ENCODE data around the gene LZTFL1. TPM values are rescaled to one million over a fixed set of nuclear protein-coding genes. Genes with fewer than 3 reads are reported as not detected.

LZTFL1 gene
- total and polyA plus RNA-seq, 2 experiments from 2014 or later, result 21.7 to 26.4 TPM

- Histone ChIP-seq H3K4me3 (no peak within 1 kb of the TSS), H3K27me3 (no peaks in the 10 kb centered on the region), H3K9me3 (ENCODE audit: low read depth) (no peaks in the 10 kb centered on the region), H3K36me3 (no peaks in the 10 kb centered on the region), H3K27ac (peak within 1 kb of the TSS; percentile 45), H3K4me1 (ENCODE audit: low read depth) (peaks cover 41% of the 10 kb centered on the region)
- TF ChIP-seq CTCF (IDR thresholded peaks at IDR 0.05; ENCODE audit: low read depth, low read length), result no peak
- DNase-seq (ENCODE audit: low read depth in 1 of 2, low spot score in 1 of 2), result no peak
Observed at GRCh38 chr3:45885979-45886705, 44.2 kb upstream of the LZTFL1 start, which contains the start of gene CCR9. Gene CCR9, plus strand, starts transcription at chr3:45886543. Its CDS starts 8,391 bp downstream, at chr3:45894934.

GRCh38 chr3:45884368-45885201, 42.7 kb upstream of the LZTFL1 start:
- Histone ChIP-seq H3K36me3 (no peaks in the 10 kb centered on the region), H3K4me1 (ENCODE audit: low read depth) (peaks cover 40% of the 10 kb centered on the region), H3K27me3 (no peaks in the 10 kb centered on the region), H3K9me3 (ENCODE audit: low read depth) (no peaks in the 10 kb centered on the region), H3K27ac (no peak overlapping the region), H3K4me3 (no peak overlapping the region)
- DNase-seq (ENCODE audit: low read depth in 1 of 2, low spot score in 1 of 2), result no peak
- TF ChIP-seq CTCF (IDR thresholded peaks at IDR 0.05; ENCODE audit: low read depth, low read length), result no peak

- Histone ChIP-seq H3K36me3 (no peaks in the 10 kb centered on the region), H3K4me3 (no peak overlapping the region), H3K27ac (peak overlapping the region; percentile 86), H3K4me1 (ENCODE audit: low read depth) (peaks cover 34% of the 10 kb centered on the region), H3K9me3 (ENCODE audit: low read depth) (no peaks in the 10 kb centered on the region), H3K27me3 (no peaks in the 10 kb centered on the region)
- peak; percentile 37 to 73 for DNase-seq (ENCODE audit: low read depth in 1 of 2, low spot score in 1 of 2)
- no peak for TF ChIP-seq CTCF (IDR thresholded peaks at IDR 0.05; ENCODE audit: low read depth, low read length)
Observed at GRCh38 chr3:45881078-45882022, 39.4 kb upstream of the LZTFL1 start.

- DNase-seq (ENCODE audit: low read depth in 1 of 2, low spot score in 1 of 2), result peak in 1 of 2 donors; percentile 23
- no peaks in the 10 kb centered on the region for H3K9me3 ChIP-seq (ENCODE audit: low read depth)
- no peak for TF ChIP-seq CTCF (IDR thresholded peaks at IDR 0.05; ENCODE audit: low read depth, low read length)
- H3K4me3 ChIP-seq, result no peak overlapping the region
- H3K27me3 ChIP-seq, result no peaks in the 10 kb centered on the region
- H3K4me1 ChIP-seq (ENCODE audit: low read depth), result peaks cover 34% of the 10 kb centered on the region
- peak overlapping the region; percentile 86 for H3K27ac ChIP-seq
- no peaks in the 10 kb centered on the region for H3K36me3 ChIP-seq
Observed at GRCh38 chr3:45880725-45881077, 38.8 kb upstream of the LZTFL1 start.

GRCh38 chr3:45878124-45878523, 36.2 kb upstream of the LZTFL1 start:
- no peak for DNase-seq (ENCODE audit: low read depth in 1 of 2, low spot score in 1 of 2)
- Histone ChIP-seq H3K27me3 (no peaks in the 10 kb centered on the region), H3K27ac (no peak overlapping the region), H3K4me1 (ENCODE audit: low read depth) (peaks cover 28% of the 10 kb centered on the region), H3K4me3 (no peak overlapping the region), H3K36me3 (no peaks in the 10 kb centered on the region), H3K9me3 (ENCODE audit: low read depth) (no peaks in the 10 kb centered on the region)
- no peak for TF ChIP-seq CTCF (IDR thresholded peaks at IDR 0.05; ENCODE audit: low read depth, low read length)

All from cardiac muscle cell (in vitro differentiated cells and primary cell).